GM18499 (cell line): ENCODE data around the gene WIF1.

ENCODE experiments used
- ATAC-seq: cut with Tn5 transposase; IDR thresholded peaks from one replicate; pipeline ENCODE4 v1.9.1; 2021; ENCODE audit warnings: moderate number of reproducible peaks; ENCODE audit not compliant: insufficient read depth, unreplicated experiment

The WIF1 gene

GRCh38 chr12:65039301-65039700, 81.8 kb downstream of the WIF1 start:
- ATAC-seq = no peak

- no peak for ATAC-seq
Observed at GRCh38 chr12:65025136-65025535, 96.0 kb downstream of the WIF1 start.

GRCh38 chr12:65023485-65023884, 97.6 kb downstream of the WIF1 start:
- ATAC-seq = no peak

- no peak for ATAC-seq
Observed at GRCh38 chr12:65022960-65023359, 98.1 kb downstream of the WIF1 start.

- ATAC-seq = no peak
Observed at GRCh38 chr12:65022421-65022820, 98.7 kb downstream of the WIF1 start.

- ATAC-seq = no peak
Observed at GRCh38 chr12:65019696-65020234, 101.3 kb downstream of the WIF1 start.

GRCh38 chr12:65016881-65017650, 104.0 kb downstream of the WIF1 start:
- ATAC-seq = no peak

- ATAC-seq = no peak
Observed at GRCh38 chr12:65015850-65016249, 105.3 kb downstream of the WIF1 start.

- ATAC-seq = no peak
Observed at GRCh38 chr12:65014504-65015271, 106.4 kb downstream of the WIF1 start.

GRCh38 chr12:65010437-65010836, 110.7 kb downstream of the WIF1 start:
- no peak for ATAC-seq

- ATAC-seq = no peak
Observed at GRCh38 chr12:65005716-65006115, 115.4 kb downstream of the WIF1 start.

GRCh38 chr12:65004270-65004669, 116.8 kb downstream of the WIF1 start:
- ATAC-seq = no peak
